GM12878 (cell line): Measurements from ENCODE around the gene NPR1. TPM values are rescaled to one million over a fixed set of nuclear protein-coding genes. Genes with fewer than 3 reads are reported as not detected.

Source experiments
- ATAC-seq: fragments of 200-7000 bp; cut with Tn5 transposase; 3 replicates; pipeline ENCODE4 v1.9.1; 2020; ENCODE audit warnings: mild to moderate bottlenecking, moderate library complexity
- BruUV-seq: library from RNA; stranded (reverse); fragments of 400-500 nt; replicated peaks from 2 replicates; lab custom pipeline; 2021; lab: Mats Ljungman, UMichigan
- CTCF ChIA-PET: fragments of 300-600 bp; sonication (Branson Sonifier 250); formaldehyde crosslinking; extraction: SDS; loops from one replicate; lab custom pipeline; 2021; ENCODE audit warnings: inconsistent platforms; lab: Yijun Ruan, JAX
- POLR2A ChIA-PET: fragments of 350-600 bp; formaldehyde crosslinking; extraction: SDS; loops from one replicate; lab custom pipeline; 2021; ENCODE audit warnings: inconsistent platforms; lab: Charles Lee
- RAD21 ChIA-PET: fragments of 300-600 bp; sonication (Branson Sonifier 250); formaldehyde crosslinking; loops from one replicate; lab custom pipeline; 2023; ENCODE audit warnings: antibody characterized with exemption; ENCODE audit not compliant: unreplicated experiment; lab: Charles Lee
- SMC1A ChIA-PET: fragments of 300-600 bp; sonication (Branson Sonifier 250); formaldehyde crosslinking; loops from one replicate; lab custom pipeline; 2023; ENCODE audit not compliant: unreplicated experiment, uncharacterized antibody; lab: Charles Lee
- DNase-seq: peaks from one replicate; pipeline ENCODE4 v3.0.0-alpha.2; 2011; ENCODE audit warnings: low read depth, low spot score
- FAIRE-seq: peaks from 3 replicates; lab custom pipeline; 2011; peaks lifted over from hg19 to GRCh38; lab: Jason Lieb, UNC
- H2AFZ ChIP-seq: 2 replicates; pipeline ENCODE4 v1.6.0; 2011; ENCODE audit warnings: low read depth, low read length, control low read depth; ENCODE audit not compliant: control insufficient read depth
- H3K27ac ChIP-seq: 2 replicates; pipeline ENCODE4 v1.5.1; 2011; ENCODE audit warnings: control low read depth; ENCODE audit not compliant: control insufficient read depth, insufficient read depth
- H3K27me3 ChIP-seq, 2 experiments: replicated peaks in 1 of 2; 2 replicates each; pipeline versions ENCODE4 v1.6.0 to v1.6.1; 2011; ENCODE audit warnings: low read length in 1 of 2; ENCODE audit not compliant: control insufficient read depth in 2 of 2, insufficient read depth in 2 of 2
- H3K36me3 ChIP-seq, 2 experiments: 2 replicates each; pipeline ENCODE4 v1.5.1; 2011; ENCODE audit warnings: low read length in 1 of 2; ENCODE audit not compliant: control insufficient read depth in 2 of 2, insufficient read depth in 2 of 2
- H3K4me1 ChIP-seq: 2 replicates; pipeline ENCODE4 v1.6.1; 2011; ENCODE audit warnings: mild to moderate bottlenecking, low read length, moderate library complexity, mixed read lengths; ENCODE audit not compliant: control insufficient read depth, insufficient read depth
- H3K4me2 ChIP-seq: 2 replicates; pipeline ENCODE4 v1.6.0; 2011; ENCODE audit warnings: control low read depth; ENCODE audit not compliant: control insufficient read depth, insufficient read depth
- H3K4me3 ChIP-seq: fragments of 200-600 bp; sonication (generic); 2 replicates; pipeline ENCODE4 v1.5.1; 2016
- H3K79me2 ChIP-seq: 2 replicates; pipeline ENCODE4 v1.6.0; 2011; ENCODE audit warnings: low read length; ENCODE audit not compliant: control insufficient read depth, insufficient read depth
- H3K9ac ChIP-seq: 2 replicates; pipeline ENCODE4 v1.8.0; 2011; ENCODE audit warnings: low read length, control low read depth, mixed read lengths; ENCODE audit not compliant: control insufficient read depth, insufficient read depth
- H3K9me3 ChIP-seq: replicated peaks from 3 replicates; pipeline ENCODE4 v1.5.1; 2011; ENCODE audit warnings: mild to moderate bottlenecking, low read length; ENCODE audit not compliant: control insufficient read depth, insufficient read depth
- H4K20me1 ChIP-seq: 2 replicates; pipeline ENCODE4 v1.6.0; 2011; ENCODE audit not compliant: control insufficient read depth, insufficient read depth
- CBX5 ChIP-seq: sonication (generic); IDR thresholded peaks from 2 replicates; pipeline ENCODE4 v1.6.1; 2016; ENCODE audit warnings: low read depth, moderate library complexity, mild to moderate bottlenecking, inconsistent platforms
- GABPA ChIP-seq: IDR thresholded peaks from 2 replicates; pipeline ENCODE4 v1.6.1; 2014; ENCODE audit warnings: antibody characterized with exemption, low read depth, mild to moderate bottlenecking, inconsistent platforms
- PML ChIP-seq: IDR thresholded peaks from 2 replicates; pipeline ENCODE4 v1.6.1; 2012; ENCODE audit warnings: low read length, inconsistent platforms
- POLR2A ChIP-seq: IDR thresholded peaks from 2 replicates; pipeline ENCODE4 v1.6.1; 2011; ENCODE audit warnings: low read depth, mild to moderate bottlenecking, low read length
- POU2F2 ChIP-seq: IDR thresholded peaks from 3 replicates; pipeline ENCODE4 v1.6.1; 2011; ENCODE audit warnings: low read depth, mild to moderate bottlenecking, low read length, borderline replicate concordance
- SIN3A ChIP-seq: IDR thresholded peaks from 2 replicates; pipeline ENCODE4 v1.6.1; 2012; ENCODE audit warnings: low read depth, low read length, improper control_type of control experiment
- WGBS: methylation state at CpG from one replicate; pipeline ENCODE4 v1.1.6; 2016; ENCODE audit warnings: low lambda C conversion rate; ENCODE audit not compliant: insufficient replicate concordance, insufficient coverage; ENCODE audit errors: missing lambda C conversion rate; 5-methylcytosine and 5-hydroxymethylcytosine counted together
- in situ Hi-C: fragments of 300-500 bp; cut with MboI; formaldehyde crosslinking; loops from 9 replicates; pipeline ENCODE4 v1.14.3; 2018; ENCODE audit warnings: mixed read lengths
- intact Hi-C: fragments of 100-400 bp; cut with micrococcal nuclease; formaldehyde crosslinking; loops from one replicate; pipeline ENCODE4 v1.14.2; 2022; ENCODE audit not compliant: unreplicated experiment
- polyA plus RNA-seq, 11 experiments: library from polyadenylated mRNA; depleted of rRNA in 4 of 11; unstranded in 6 of 11; stranded (reverse) in 5 of 11; fragments of >200 nt; fragmentation: Nextera tagmentation in 4 of 11; fragmentation: Illumina TruSeq in 1 of 11; extraction: Ambion mirVana in 4 of 11; extraction: Trizol in 1 of 11; gene quantifications; 1 replicate in 1 of 11; 2 replicates in 10 of 11; pipeline versions ENCODE4 v1.2.1 to v1.2.3, GENCODE V29; 2011 to 2016; ENCODE audit warnings: inconsistent platforms in 2 of 11, missing spikeins in 2 of 11, low read depth in 1 of 11
- total RNA-seq, 4 experiments: library from RNA; depleted of rRNA in 3 of 4; stranded (reverse); fragments of >200 nt in 3 of 4; fragmentation: Illumina TruSeq in 1 of 4; extraction: Trizol in 1 of 4; gene quantifications; 2 replicates each; pipeline versions ENCODE4 v1.2.1 to v1.2.3, GENCODE V29; 2013 to 2021

The NPR1 gene
- total and polyA plus RNA-seq, 10 of the 15 experiments (the other 5 are each of a cell fraction or from before 2014, with no cell fraction given): 0.09 to 2.1 (median 0.28) TPM; not detected in 1

GRCh38 chr1:153648000-153648643 lies 30.4 kb upstream of the NPR1 start:
- no peaks in the 10 kb centered on the region for H3K27me3 ChIP-seq
- peaks cover 10 to 31% of the 10 kb centered on the region in 2 experiments for H3K36me3 ChIP-seq
- no peak overlapping the region for H3K27ac ChIP-seq
- CTCF ChIA-PET: interaction anchor here (0.7 to 1.1 kb wide), 3 partner anchors 14 to 114 kb away, joined by 3 to 4 read pairs (median 3); partner anchors contain the start of gene S100A13
- H4K20me1 ChIP-seq: no peaks in the 10 kb centered on the region
- POLR2A ChIA-PET: interaction anchor here (1.0 to 6.7 kb wide), 4 partner anchors 10 to 14 kb away, joined by 3 to 35 read pairs (median 6); partner anchors contain the start of gene CHTOP
- H3K4me1 ChIP-seq: no peaks in the 10 kb centered on the region
- 90% methylated on average over 10 of the region's 10 CpGs for WGBS
- RAD21 ChIA-PET: no interaction called here
- H3K9me3 ChIP-seq: no peaks in the 10 kb centered on the region
- H3K9ac ChIP-seq: no peak overlapping the region
- no peak overlapping the region for H3K4me3 ChIP-seq
- ATAC-seq (no peak; the same call in 2 of the 3 replicates), DNase-seq (no peak), FAIRE-seq (no peak)
- in situ Hi-C loops (no loop called here), intact Hi-C loops (no loop called here)
- TF ChIP-seq PML: no peak
- TF ChIP-seq GABPA: no peak
- no peak for TF ChIP-seq CBX5
- 0 out of 3 replicates have a peak, but pooled peaks have one; percentile 13 for TF ChIP-seq POU2F2
- no peak for TF ChIP-seq SIN3A
- peak; percentile 72 for TF ChIP-seq POLR2A
- H3K79me2 ChIP-seq: no peaks in the 10 kb centered on the region
- H3K4me2 ChIP-seq: no peak overlapping the region
- BruUV-seq: no TSS peak
- SMC1A ChIA-PET: interaction anchor here (1.0 kb wide), 1 partner anchor 76 kb away, joined by 3 read pairs; no protein-coding TSS in a partner anchor
- H2AFZ ChIP-seq: no peak overlapping the region
